SK-N-SH treated with all-trans-retinoic acid at 6 μM for 48 hours (cell line): ENCODE results near the gene LIMK1.

Experiments used
- ISL1 ChIP-seq: fragments of 250-450 bp; sonication (Bioruptor Pico); IDR thresholded peaks from 2 replicates; pipeline ENCODE4 v2.1.2; 2022; ENCODE audit warnings: mild to moderate bottlenecking, moderate library complexity
- OSR1 ChIP-seq: fragments of 250-450 bp; sonication (Bioruptor Pico); IDR thresholded peaks from 2 replicates; pipeline ENCODE4 v1.8.0; 2022; ENCODE audit warnings: moderate library complexity, mild to moderate bottlenecking, inconsistent platforms
- ZFP3 ChIP-seq: fragments of 250-450 bp; sonication (Bioruptor Pico); IDR thresholded peaks from 2 replicates; pipeline ENCODE4 v1.5.0; 2020; ENCODE audit warnings: mild to moderate bottlenecking, moderate library complexity
- ZNF565 ChIP-seq: fragments of 450-650 bp; formaldehyde crosslinking; conservative IDR thresholded peaks from 2 replicates; pipeline ENCODE4 v1.5.0; 2020; ENCODE audit warnings: low read depth, mild to moderate bottlenecking, moderate library complexity
- TF ChIP-seq, protein P1 (sequence below): fragments of 250-450 bp; sonication (Bioruptor Pico); IDR thresholded peaks from 2 replicates; pipeline ENCODE4 v1.5.1; 2020; ENCODE audit warnings: low read depth, mild to moderate bottlenecking, moderate library complexity
- TF ChIP-seq, protein P2 (sequence below): fragments of 250-450 bp; sonication (Bioruptor Pico); IDR thresholded peaks from 2 replicates; pipeline ENCODE4 v1.5.1; 2021; ENCODE audit warnings: mild to moderate bottlenecking, moderate library complexity

DNA sequence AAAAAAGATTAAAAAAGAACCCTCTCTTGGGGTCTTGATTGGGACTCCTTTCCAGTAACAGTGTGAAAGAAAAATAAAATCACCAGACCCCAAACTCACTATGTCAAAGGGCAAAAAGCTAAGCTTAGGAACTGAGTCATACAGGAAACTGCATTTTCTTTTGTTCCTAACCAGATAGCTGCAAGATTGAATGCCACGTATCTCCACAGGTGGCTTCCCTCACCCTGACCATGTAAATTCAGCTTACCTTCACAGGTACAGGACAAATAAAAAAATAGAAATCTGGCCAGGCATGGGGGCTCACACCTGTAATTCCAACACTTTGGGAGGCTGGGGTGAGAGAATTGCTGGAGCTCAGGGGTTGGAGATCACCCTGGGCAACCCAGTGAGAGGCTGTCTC lies 58.1 kb downstream of the LIMK1 start:
- TF ChIP-seq, protein P1, sequence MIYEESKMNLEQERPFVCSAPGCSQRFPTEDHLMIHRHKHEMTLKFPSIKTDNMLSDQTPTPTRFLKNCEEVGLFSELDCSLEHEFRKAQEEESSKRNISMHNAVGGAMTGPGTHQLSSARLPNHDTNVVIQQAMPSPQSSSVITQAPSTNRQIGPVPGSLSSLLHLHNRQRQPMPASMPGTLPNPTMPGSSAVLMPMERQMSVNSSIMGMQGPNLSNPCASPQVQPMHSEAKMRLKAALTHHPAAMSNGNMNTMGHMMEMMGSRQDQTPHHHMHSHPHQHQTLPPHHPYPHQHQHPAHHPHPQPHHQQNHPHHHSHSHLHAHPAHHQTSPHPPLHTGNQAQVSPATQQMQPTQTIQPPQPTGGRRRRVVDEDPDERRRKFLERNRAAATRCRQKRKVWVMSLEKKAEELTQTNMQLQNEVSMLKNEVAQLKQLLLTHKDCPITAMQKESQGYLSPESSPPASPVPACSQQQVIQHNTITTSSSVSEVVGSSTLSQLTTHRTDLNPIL (CRISPR knock-in tag): no peak
- no peak for TF ChIP-seq ZFP3 (CRISPR knock-in tag)
- no peak for TF ChIP-seq OSR1
- no peak for TF ChIP-seq ZNF565 (CRISPR knock-in tag)
- TF ChIP-seq ISL1 (CRISPR knock-in tag): no peak
- TF ChIP-seq, protein P2, sequence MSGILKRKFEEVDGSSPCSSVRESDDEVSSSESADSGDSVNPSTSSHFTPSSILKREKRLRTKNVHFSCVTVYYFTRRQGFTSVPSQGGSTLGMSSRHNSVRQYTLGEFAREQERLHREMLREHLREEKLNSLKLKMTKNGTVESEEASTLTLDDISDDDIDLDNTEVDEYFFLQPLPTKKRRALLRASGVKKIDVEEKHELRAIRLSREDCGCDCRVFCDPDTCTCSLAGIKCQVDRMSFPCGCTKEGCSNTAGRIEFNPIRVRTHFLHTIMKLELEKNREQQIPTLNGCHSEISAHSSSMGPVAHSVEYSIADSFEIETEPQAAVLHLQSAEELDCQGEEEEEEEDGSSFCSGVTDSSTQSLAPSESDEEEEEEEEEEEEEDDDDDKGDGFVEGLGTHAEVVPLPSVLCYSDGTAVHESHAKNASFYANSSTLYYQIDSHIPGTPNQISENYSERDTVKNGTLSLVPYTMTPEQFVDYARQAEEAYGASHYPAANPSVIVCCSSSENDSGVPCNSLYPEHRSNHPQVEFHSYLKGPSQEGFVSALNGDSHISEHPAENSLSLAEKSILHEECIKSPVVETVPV (CRISPR knock-in tag): no peak
